ENCODE measurements around the gene ZNF747. TPM values are rescaled to one million over a fixed set of nuclear protein-coding genes. Genes with fewer than 3 reads are reported as not detected.

ZNF747 gene
- total RNA-seq, 1 donor from 2014 or later: 5.2 TPM

- H4K20me1 ChIP-seq (ENCODE audit: insufficient read depth, low read length): no peaks in the 10 kb centered on the region
- no peak overlapping the region for H3K4me3 Mint-ChIP-seq (ENCODE audit: unreplicated experiment)
- peaks cover 18% of the 10 kb centered on the region for H3K27me3 Mint-ChIP-seq (ENCODE audit: low read depth, unreplicated experiment)
- no peak overlapping the region for H3K4me2 ChIP-seq (ENCODE audit: low read length)
- H3K36me3 ChIP-seq (ENCODE audit: insufficient read depth, low read length): no peaks in the 10 kb centered on the region
- no peaks in the 10 kb centered on the region for H3K4me1 ChIP-seq (ENCODE audit: insufficient read depth, low read length)
- peaks cover 6% of the 10 kb centered on the region for H3K79me2 ChIP-seq (ENCODE audit: insufficient read depth, low read length)
- H3K9ac ChIP-seq (ENCODE audit: low read length): no peak overlapping the region
- TF ChIP-seq CTCF (IDR thresholded peaks at IDR 0.05; ENCODE audit: insufficient read depth, low read depth, low read length) (no peak), EZH2 (IDR thresholded peaks at IDR 0.05; ENCODE audit: insufficient read depth, low read length) (no peak)
- no peaks in the 10 kb centered on the region for H3K36me3 Mint-ChIP-seq (ENCODE audit: low read depth, unreplicated experiment)
- peaks cover 2% of the 10 kb centered on the region for H3K4me1 Mint-ChIP-seq (ENCODE audit: low read depth, unreplicated experiment)
- no peaks in the 10 kb centered on the region for H3K9me3 ChIP-seq (ENCODE audit: insufficient read depth, low read depth, low read length)
- no peak overlapping the region for H3K27ac Mint-ChIP-seq (ENCODE audit: unreplicated experiment)
- no peaks in the 10 kb centered on the region for H3K27me3 ChIP-seq (ENCODE audit: insufficient read depth, low read length)
- H3K4me3 ChIP-seq (ENCODE audit: insufficient read depth, low read depth, low read length): no peak overlapping the region
- DNase-seq (ENCODE audit: low read depth) (no peak), FAIRE-seq (no peak)
- H3K9me3 Mint-ChIP-seq (ENCODE audit: unreplicated experiment): no peaks in the 10 kb centered on the region
- no peak overlapping the region for H3K27ac ChIP-seq (ENCODE audit: low read depth, low read length)
- H2AFZ ChIP-seq (ENCODE audit: low read depth, low read length): no peak overlapping the region
These were observed 13.2 kb downstream of the ZNF747 start for GRCh38 chr16:30521476-30521872.

- no peak overlapping the region for H3K4me3 ChIP-seq (ENCODE audit: insufficient read depth, low read depth, low read length)
- DNase-seq (ENCODE audit: low read depth) (no peak), FAIRE-seq (no peak)
- Mint-ChIP-seq H3K9me3 (ENCODE audit: unreplicated experiment) (no peaks in the 10 kb centered on the region), H3K4me1 (ENCODE audit: low read depth, unreplicated experiment) (no peaks in the 10 kb centered on the region), H3K27ac (ENCODE audit: unreplicated experiment) (peak overlapping the region; percentile 69), H3K4me3 (ENCODE audit: unreplicated experiment) (peak overlapping the region; percentile 72), H3K27me3 (ENCODE audit: low read depth, unreplicated experiment) (peaks cover 23% of the 10 kb centered on the region), H3K36me3 (ENCODE audit: low read depth, unreplicated experiment) (no peaks in the 10 kb centered on the region)
- H4K20me1 ChIP-seq (ENCODE audit: insufficient read depth, low read length): no peaks in the 10 kb centered on the region
- H3K4me1 ChIP-seq (ENCODE audit: insufficient read depth, low read length): no peaks in the 10 kb centered on the region
- H3K4me2 ChIP-seq (ENCODE audit: low read length): no peak overlapping the region
- no peak overlapping the region for H3K27ac ChIP-seq (ENCODE audit: low read depth, low read length)
- no peak for TF ChIP-seq CTCF (IDR thresholded peaks at IDR 0.05; ENCODE audit: insufficient read depth, low read depth, low read length)
- no peak for TF ChIP-seq EZH2 (IDR thresholded peaks at IDR 0.05; ENCODE audit: insufficient read depth, low read length)
- no peaks in the 10 kb centered on the region for H3K36me3 ChIP-seq (ENCODE audit: insufficient read depth, low read length)
- no peaks in the 10 kb centered on the region for H3K27me3 ChIP-seq (ENCODE audit: insufficient read depth, low read length)
- no peaks in the 10 kb centered on the region for H3K9me3 ChIP-seq (ENCODE audit: insufficient read depth, low read depth, low read length)
- no peaks in the 10 kb centered on the region for H3K79me2 ChIP-seq (ENCODE audit: insufficient read depth, low read length)
- no peak overlapping the region for H3K9ac ChIP-seq (ENCODE audit: low read length)
- H2AFZ ChIP-seq (ENCODE audit: low read depth, low read length): no peak overlapping the region
These were observed 15.3 kb downstream of the ZNF747 start for GRCh38 chr16:30519120-30520049.

GRCh38 chr16:30518552-30518951, 16.1 kb downstream of the ZNF747 start:
- TF ChIP-seq CTCF (IDR thresholded peaks at IDR 0.05; ENCODE audit: insufficient read depth, low read depth, low read length): no peak
- Mint-ChIP-seq H3K4me3 (ENCODE audit: unreplicated experiment) (no peak overlapping the region), H3K27ac (ENCODE audit: unreplicated experiment) (no peak overlapping the region)

More at GRCh38 chr16:30518552-30518951, 16.1 kb downstream of the ZNF747 start:
- no peak for FAIRE-seq
- Histone ChIP-seq H3K9me3 (ENCODE audit: insufficient read depth, low read depth, low read length) (no peaks in the 10 kb centered on the region), H3K27ac (ENCODE audit: low read depth, low read length) (no peak overlapping the region), H3K4me1 (ENCODE audit: insufficient read depth, low read length) (no peaks in the 10 kb centered on the region), H3K4me2 (ENCODE audit: low read length) (no peak overlapping the region), H4K20me1 (ENCODE audit: insufficient read depth, low read length) (no peaks in the 10 kb centered on the region), H3K4me3 (ENCODE audit: insufficient read depth, low read depth, low read length) (no peak overlapping the region), H3K79me2 (ENCODE audit: insufficient read depth, low read length) (no peaks in the 10 kb centered on the region), H3K9ac (ENCODE audit: low read length) (no peak overlapping the region), H3K27me3 (ENCODE audit: insufficient read depth, low read length) (no peaks in the 10 kb centered on the region), H3K36me3 (ENCODE audit: insufficient read depth, low read length) (no peaks in the 10 kb centered on the region), H2AFZ (ENCODE audit: low read depth, low read length) (no peak overlapping the region)
- DNase-seq (ENCODE audit: low read depth): no peak
- no peaks in the 10 kb centered on the region for H3K4me1 Mint-ChIP-seq (ENCODE audit: low read depth, unreplicated experiment)
- no peaks in the 10 kb centered on the region for H3K36me3 Mint-ChIP-seq (ENCODE audit: low read depth, unreplicated experiment)
- H3K9me3 Mint-ChIP-seq (ENCODE audit: unreplicated experiment): no peaks in the 10 kb centered on the region
- H3K27me3 Mint-ChIP-seq (ENCODE audit: low read depth, unreplicated experiment): peaks cover 28% of the 10 kb centered on the region

Data from astrocyte (in vitro differentiated cells and primary cell).